Tibial nerve (tissue), 4 donors: Measurements from ENCODE around the gene PKP4. TPM values are rescaled to one million over a fixed set of nuclear protein-coding genes. Genes with fewer than 3 reads are reported as not detected.
A peak's percentile ranks its signal among the peaks of the same experiment; 100 is the strongest.

ENCODE experiments used
- DNase-seq, 2 donors: peaks; one replicate each; pipeline ENCODE4 v3.0.0-alpha.2; 2019; ENCODE audit warnings: low spot score in 2 of 2
- H3K27ac ChIP-seq, 4 donors: fragments of 200-600 bp; sonication (generic) in 3 of 4; one replicate each; pipeline ENCODE4 v1.5.1; 2017 to 2019; ENCODE audit warnings: mild to moderate bottlenecking in 1 of 4
- H3K27me3 ChIP-seq, 2 donors: fragments of 200-600 bp; sonication (generic) in 1 of 2; one replicate each; pipeline versions ENCODE4 v1.5.1 to v1.6.0; 2017 to 2019
- H3K36me3 ChIP-seq, 3 donors: fragments of 200-600 bp; sonication (generic); one replicate each; pipeline ENCODE4 v1.5.1; 2018 to 2019
- H3K4me1 ChIP-seq, 4 donors: fragments of 200-600 bp; sonication (generic) in 3 of 4; one replicate each; pipeline ENCODE4 v1.5.1; 2017 to 2019
- H3K4me3 ChIP-seq, 4 donors: fragments of 200-600 bp; sonication (generic) in 3 of 4; one replicate each; pipeline ENCODE4 v1.5.1; 2017 to 2019; ENCODE audit warnings: mild to moderate bottlenecking in 1 of 4, moderate library complexity in 1 of 4
- H3K9me3 ChIP-seq, 4 donors: fragments of 200-600 bp; sonication (generic) in 3 of 4; one replicate each; pipeline ENCODE4 v1.5.1; 2017 to 2019
- CTCF ChIP-seq, 5 experiments: fragments of 200-600 bp in 3 of 5; fragments of 450-650 bp in 2 of 5; sonication (generic) in 3 of 5; IDR thresholded peaks; one replicate each; pipeline ENCODE4 v1.5.1; 2016 to 2019; ENCODE audit warnings: antibody characterized with exemption in 5 of 5, mild to moderate bottlenecking in 3 of 5, moderate library complexity in 2 of 5
- EP300 ChIP-seq, 2 donors: sonication (generic); formaldehyde crosslinking; IDR thresholded peaks; one replicate each; pipeline ENCODE4 v1.6.1; 2017; ENCODE audit warnings: antibody characterized with exemption in 2 of 2, mild to moderate bottlenecking in 1 of 2
- POLR2A ChIP-seq, 2 donors: fragments of 450-650 bp; IDR thresholded peaks; one replicate each; pipeline ENCODE4 v1.6.1; 2017; ENCODE audit warnings: antibody characterized with exemption in 2 of 2, mild to moderate bottlenecking in 2 of 2, moderate library complexity in 2 of 2
- WGBS, 2 donors: methylation state at CpG; one replicate each; pipeline ENCODE4 v1.1.5; 2018; 5-methylcytosine and 5-hydroxymethylcytosine counted together
- total RNA-seq, 4 donors: library from RNA; depleted of rRNA; stranded (reverse); fragments of >200 nt; gene quantifications; one replicate each; pipeline ENCODE4 v1.1.0, GENCODE V29; 2016

The PKP4 gene
- total RNA-seq, 4 donors from 2014 or later: 57.8 to 100 (median 92.0) TPM

GRCh38 chr2:158586491-158586890 lies 129.7 kb downstream of the PKP4 start:
- H3K27me3 ChIP-seq: no peaks in the 10 kb centered on the region
- H3K9me3 ChIP-seq: no peaks in the 10 kb centered on the region
- no peak overlapping the region for H3K27ac ChIP-seq
- H3K4me3 ChIP-seq: no peak overlapping the region
- peaks cover 0 to 4% (median 0%) of the 10 kb centered on the region in 4 donors for H3K4me1 ChIP-seq
- no peak for DNase-seq
- no peak for TF ChIP-seq POLR2A (IDR thresholded peaks at IDR 0.05)
- TF ChIP-seq CTCF (IDR thresholded peaks at IDR 0.05): no peak
- TF ChIP-seq EP300 (IDR thresholded peaks at IDR 0.05): no peak
- peaks cover 0 to 21% (median 0%) of the 10 kb centered on the region in 3 donors for H3K36me3 ChIP-seq
- WGBS, 2 donors: 59 to 72% methylated on average over 3 of the region's 3 CpGs

- no peak for DNase-seq
- WGBS, 2 donors: 89% methylated on average over 4 of the region's 4 CpGs
- peaks cover 0 to 4% (median 0%) of the 10 kb centered on the region in 4 donors for H3K4me1 ChIP-seq
- peaks cover 0 to 1% (median 0%) of the 10 kb centered on the region in 3 donors for H3K36me3 ChIP-seq
- no peak for TF ChIP-seq CTCF (IDR thresholded peaks at IDR 0.05)
- TF ChIP-seq EP300 (IDR thresholded peaks at IDR 0.05): no peak
- no peak for TF ChIP-seq POLR2A (IDR thresholded peaks at IDR 0.05)
- H3K27me3 ChIP-seq: no peaks in the 10 kb centered on the region
- H3K27ac ChIP-seq: no peak overlapping the region
- no peaks in the 10 kb centered on the region for H3K9me3 ChIP-seq
- no peak overlapping the region for H3K4me3 ChIP-seq
Observed at GRCh38 chr2:158589303-158589702, 132.6 kb downstream of the PKP4 start.

- Histone ChIP-seq H3K4me1 (peaks cover 0 to 17% (median 0%) of the 10 kb centered on the region in 4 donors), H3K27ac (no peak overlapping the region)
- 87 to 90% methylated on average over 3 of the region's 3 CpGs for WGBS, 2 donors
Observed at GRCh38 chr2:158598862-158599517, 142.2 kb downstream of the PKP4 start.

GRCh38 chr2:158599609-158600008 lies 142.9 kb downstream of the PKP4 start:
- Histone ChIP-seq H3K9me3 (no peaks in the 10 kb centered on the region), H3K27me3 (no peaks in the 10 kb centered on the region), H3K36me3 (no peaks in the 10 kb centered on the region), H3K4me1 (peaks cover 0 to 17% (median 0%) of the 10 kb centered on the region in 4 donors), H3K27ac (peak overlapping the region in 1 of 4 donors; percentile 29), H3K4me3 (no peak overlapping the region)
- no peak for TF ChIP-seq POLR2A (IDR thresholded peaks at IDR 0.05)
- no peak for DNase-seq

More at GRCh38 chr2:158598862-158599517, 142.2 kb downstream of the PKP4 start:
- Histone ChIP-seq H3K4me3 (no peak overlapping the region), H3K9me3 (no peaks in the 10 kb centered on the region), H3K36me3 (no peaks in the 10 kb centered on the region), H3K27me3 (no peaks in the 10 kb centered on the region)
- no peak for DNase-seq
- TF ChIP-seq EP300 (IDR thresholded peaks at IDR 0.05) (no peak), CTCF (IDR thresholded peaks at IDR 0.05) (no peak), POLR2A (IDR thresholded peaks at IDR 0.05) (no peak)

GRCh38 chr2:158600155-158600802 lies 143.5 kb downstream of the PKP4 start:
- Histone ChIP-seq H3K27me3 (no peaks in the 10 kb centered on the region), H3K27ac (no peak overlapping the region), H3K4me3 (no peak overlapping the region), H3K36me3 (peaks cover 0 to 3% (median 0%) of the 10 kb centered on the region in 3 donors), H3K4me1 (peaks cover 0 to 17% (median 0%) of the 10 kb centered on the region in 4 donors), H3K9me3 (no peaks in the 10 kb centered on the region)
- peak in 1 of 2 donors; percentile 48 for DNase-seq
- TF ChIP-seq POLR2A (IDR thresholded peaks at IDR 0.05) (no peak), EP300 (IDR thresholded peaks at IDR 0.05) (peak in 1 of 2 donors; percentile 54), CTCF (IDR thresholded peaks at IDR 0.05) (no peak)
- WGBS, 2 donors: 7 to 9% methylated on average over 3 of the region's 3 CpGs
